Fibroblast of lung (primary cell): ENCODE results near the gene KAT2A.

ENCODE experiments used
- EZH2 ChIP-seq: IDR thresholded peaks from 2 replicates; pipeline ENCODE4 v1.5.1; 2012; ENCODE audit warnings: low read length, control low read depth, mild to moderate bottlenecking; ENCODE audit errors: missing control alignments
- TF ChIP-seq, protein P1 (sequence below), 2 donors: IDR thresholded peaks in 1 of 2; conservative IDR thresholded peaks in 1 of 2; 1 replicate in 1 of 2; 2 replicates in 1 of 2; pipeline ENCODE4 v1.5.1; 2011 to 2012; ENCODE audit warnings: low read length in 2 of 2, control low read depth in 1 of 2, inconsistent platforms in 1 of 2, low read depth in 1 of 2, mild to moderate bottlenecking in 1 of 2

DNA sequence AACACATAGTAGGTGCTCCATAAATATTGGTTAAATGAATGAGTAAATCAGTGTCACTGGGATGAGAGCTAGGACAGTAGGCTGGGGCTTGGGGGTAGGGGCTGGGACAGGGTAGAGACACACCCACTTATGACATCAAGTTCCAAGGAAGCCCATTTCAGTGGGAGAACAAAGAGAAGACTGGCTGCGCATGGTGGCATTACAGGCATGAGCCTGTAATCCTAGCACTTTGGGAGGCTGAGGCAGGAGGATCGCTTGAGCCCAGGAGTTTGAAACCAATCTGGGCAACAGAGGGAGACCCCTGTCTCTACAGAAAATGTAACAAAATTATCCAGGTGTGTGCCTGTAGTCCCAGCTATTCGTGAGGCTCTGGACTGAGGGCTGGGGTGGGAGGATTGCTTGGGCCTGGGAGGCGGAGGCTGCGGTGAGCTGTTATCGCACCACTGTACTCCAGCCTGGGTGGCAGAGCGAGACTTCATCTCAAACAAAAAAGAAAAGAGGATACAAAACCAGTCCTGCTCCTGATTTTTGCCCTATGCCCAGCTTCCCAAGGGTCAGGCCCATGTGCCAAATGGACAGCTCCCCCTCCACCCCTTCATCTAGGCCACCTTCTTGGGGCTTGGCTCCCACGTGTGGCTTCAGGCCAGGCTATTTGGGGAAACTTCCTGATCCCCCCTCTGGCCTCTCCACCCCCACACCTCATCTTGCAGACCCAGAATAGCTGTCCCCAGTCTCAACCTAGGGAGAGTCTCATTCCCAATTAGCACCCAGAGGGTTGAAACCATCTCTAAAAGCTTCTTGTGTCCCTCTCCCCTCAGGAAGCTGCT is 30.0 kb downstream of the KAT2A start:
- TF ChIP-seq, protein P1, sequence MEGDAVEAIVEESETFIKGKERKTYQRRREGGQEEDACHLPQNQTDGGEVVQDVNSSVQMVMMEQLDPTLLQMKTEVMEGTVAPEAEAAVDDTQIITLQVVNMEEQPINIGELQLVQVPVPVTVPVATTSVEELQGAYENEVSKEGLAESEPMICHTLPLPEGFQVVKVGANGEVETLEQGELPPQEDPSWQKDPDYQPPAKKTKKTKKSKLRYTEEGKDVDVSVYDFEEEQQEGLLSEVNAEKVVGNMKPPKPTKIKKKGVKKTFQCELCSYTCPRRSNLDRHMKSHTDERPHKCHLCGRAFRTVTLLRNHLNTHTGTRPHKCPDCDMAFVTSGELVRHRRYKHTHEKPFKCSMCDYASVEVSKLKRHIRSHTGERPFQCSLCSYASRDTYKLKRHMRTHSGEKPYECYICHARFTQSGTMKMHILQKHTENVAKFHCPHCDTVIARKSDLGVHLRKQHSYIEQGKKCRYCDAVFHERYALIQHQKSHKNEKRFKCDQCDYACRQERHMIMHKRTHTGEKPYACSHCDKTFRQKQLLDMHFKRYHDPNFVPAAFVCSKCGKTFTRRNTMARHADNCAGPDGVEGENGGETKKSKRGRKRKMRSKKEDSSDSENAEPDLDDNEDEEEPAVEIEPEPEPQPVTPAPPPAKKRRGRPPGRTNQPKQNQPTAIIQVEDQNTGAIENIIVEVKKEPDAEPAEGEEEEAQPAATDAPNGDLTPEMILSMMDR (conservative IDR thresholded peaks at IDR 0.05 in 1 of 2, IDR thresholded peaks at IDR 0.05 in 1 of 2; ENCODE audit: low read depth in 1 of 2, low read length in 2 of 2): no peak
- peak; percentile 39 for TF ChIP-seq EZH2
